ENCODE measurements around the gene FKBP14. TPM values are rescaled to one million over a fixed set of nuclear protein-coding genes. Genes with fewer than 3 reads are reported as not detected.

FKBP14 gene
- total RNA-seq, 1 experiment from 2014 or later = 11.5 TPM

DNA sequence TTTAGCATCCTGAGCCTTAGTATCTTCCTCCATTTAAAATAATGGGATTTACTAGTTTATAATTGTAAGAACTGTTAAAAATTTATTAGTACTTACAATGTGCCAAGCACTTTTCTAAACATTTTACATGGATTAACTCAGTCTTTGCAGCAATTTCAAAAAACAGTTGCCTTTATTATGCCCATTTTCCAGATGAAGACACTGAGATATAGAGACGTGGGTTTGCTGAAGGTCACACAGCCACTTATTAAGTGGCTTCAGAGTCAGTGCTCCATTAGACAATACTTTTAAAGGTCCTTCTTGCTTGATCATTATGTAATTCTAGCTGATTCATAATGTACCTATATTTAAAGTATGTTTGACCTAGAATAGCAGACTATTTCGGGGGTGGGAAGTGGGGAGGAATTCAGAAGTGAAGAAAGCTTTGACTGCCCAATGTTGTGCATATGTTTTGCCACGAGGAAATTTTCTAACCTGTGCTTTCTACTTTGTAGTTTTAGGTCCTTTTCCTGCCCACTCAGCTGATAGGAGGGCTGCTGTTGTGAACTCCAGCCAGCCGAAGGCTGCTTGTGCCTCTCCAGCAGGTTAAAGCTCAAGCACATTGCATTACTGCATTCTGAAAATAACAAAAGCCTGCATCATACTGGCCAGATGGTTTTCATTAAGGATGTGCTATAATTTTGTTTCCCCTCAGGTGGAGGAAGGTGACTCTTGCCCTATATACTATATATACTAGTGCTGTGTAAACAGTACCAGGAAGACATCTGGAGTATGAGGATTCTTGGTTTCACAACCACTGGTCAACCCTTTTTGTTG is 6.0 kb upstream of the FKBP14 start:
- Histone ChIP-seq H3K79me1 (ENCODE audit: insufficient read depth, low read depth, low read length, poor library complexity, severe bottlenecking) (peaks cover 14% of the 10 kb centered on the region), H2AK5ac (ENCODE audit: insufficient read length, low read length) (no peak overlapping the region), H3K27me3 (ENCODE audit: insufficient read depth, low read length) (no peaks in the 10 kb centered on the region), H4K8ac (replicated peaks; ENCODE audit: insufficient read length, low read depth, low read length) (no peak overlapping the region), H3K27ac (ENCODE audit: insufficient read length, low read depth, low read length) (no peak overlapping the region), H2BK5ac (ENCODE audit: insufficient read length, low read length) (no peak overlapping the region), H3K4ac (ENCODE audit: low read depth, low read length) (no peak overlapping the region), H3K56ac (ENCODE audit: insufficient read length, low read depth, low read length) (no peak overlapping the region), H3K9ac (ENCODE audit: extremely low read depth, insufficient read length, low read length) (no peak overlapping the region), H3K4me2 (ENCODE audit: insufficient read depth, insufficient read length, low read length) (no peak overlapping the region), H2AFZ (ENCODE audit: low read length) (no peak overlapping the region), H2BK20ac (ENCODE audit: low read depth, low read length, poor library complexity, severe bottlenecking) (no peak overlapping the region), H3K9me3 (ENCODE audit: control insufficient read depth, low read depth, low read length) (no peaks in the 10 kb centered on the region), H3K23ac (ENCODE audit: insufficient read length, low read depth, low read length) (no peak overlapping the region), H4K91ac (ENCODE audit: insufficient read length, low read depth, low read length) (no peak overlapping the region), H2BK120ac (ENCODE audit: low read depth, low read length, poor library complexity, severe bottlenecking) (no peak overlapping the region), H4K20me1 (ENCODE audit: control insufficient read depth, insufficient read depth, insufficient read length) (no peaks in the 10 kb centered on the region), H3K14ac (ENCODE audit: insufficient read depth, low read length) (no peak overlapping the region), H2BK15ac (ENCODE audit: low read depth, low read length) (no peak overlapping the region), H3K4me1 (ENCODE audit: insufficient read depth, low read length) (peaks cover 4% of the 10 kb centered on the region; the same call in 1 of the 2 replicates), H3T11ph (ENCODE audit: low read length) (no peak overlapping the region), H2BK12ac (ENCODE audit: insufficient read length, low read depth, low read length) (no peak overlapping the region), H3K79me2 (ENCODE audit: insufficient read depth, low read length) (peaks cover 22% of the 10 kb centered on the region; the same call in 1 of the 2 replicates), H3K18ac (ENCODE audit: insufficient read length, low read depth, low read length) (no peak overlapping the region), H3K23me2 (ENCODE audit: insufficient read length, low read depth, low read length, poor library complexity, severe bottlenecking) (peaks cover 5% of the 10 kb centered on the region), H4K5ac (ENCODE audit: insufficient read length, low read depth, low read length) (no peak overlapping the region)
- Mint-ChIP-seq H3K27ac (peak overlapping the region in 1 of 3 experiments; percentile 35; a peak in 1 of 7 replicates), H3K4me3 (no peak overlapping the region), H3K9me3 (no peaks in the 10 kb centered on the region), H3K36me3 (ENCODE audit: insufficient read depth in 1 of 3, low read depth in 3 of 3) (peaks cover 0 to 6% (median 5%) of the 10 kb centered on the region in 3 experiments; a peak in 4 of 7 replicates), H3K27me3 (ENCODE audit: low read depth) (no peaks in the 10 kb centered on the region), H3K4me1 (peaks cover 5 to 7% of the 10 kb centered on the region in 2 experiments)
- TF ChIP-seq, protein P1, sequence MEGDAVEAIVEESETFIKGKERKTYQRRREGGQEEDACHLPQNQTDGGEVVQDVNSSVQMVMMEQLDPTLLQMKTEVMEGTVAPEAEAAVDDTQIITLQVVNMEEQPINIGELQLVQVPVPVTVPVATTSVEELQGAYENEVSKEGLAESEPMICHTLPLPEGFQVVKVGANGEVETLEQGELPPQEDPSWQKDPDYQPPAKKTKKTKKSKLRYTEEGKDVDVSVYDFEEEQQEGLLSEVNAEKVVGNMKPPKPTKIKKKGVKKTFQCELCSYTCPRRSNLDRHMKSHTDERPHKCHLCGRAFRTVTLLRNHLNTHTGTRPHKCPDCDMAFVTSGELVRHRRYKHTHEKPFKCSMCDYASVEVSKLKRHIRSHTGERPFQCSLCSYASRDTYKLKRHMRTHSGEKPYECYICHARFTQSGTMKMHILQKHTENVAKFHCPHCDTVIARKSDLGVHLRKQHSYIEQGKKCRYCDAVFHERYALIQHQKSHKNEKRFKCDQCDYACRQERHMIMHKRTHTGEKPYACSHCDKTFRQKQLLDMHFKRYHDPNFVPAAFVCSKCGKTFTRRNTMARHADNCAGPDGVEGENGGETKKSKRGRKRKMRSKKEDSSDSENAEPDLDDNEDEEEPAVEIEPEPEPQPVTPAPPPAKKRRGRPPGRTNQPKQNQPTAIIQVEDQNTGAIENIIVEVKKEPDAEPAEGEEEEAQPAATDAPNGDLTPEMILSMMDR (conservative IDR thresholded peaks at IDR 0.05) = no peak
- DNase-seq = no peak
- WGBS (ENCODE audit: extremely low coverage, insufficient read length, low lambda C conversion rate) = no CpG with 5 or more reads among the region's 4 CpGs

All from H9 (cell line).